OCI-LY1 (cell line): ENCODE measurements around the gene FBRSL1.

Source experiments
- CTCF ChIP-seq: fragments of 200-600 bp; sonication (generic), shearing (Covaris generic); IDR thresholded peaks from 2 replicates; pipeline ENCODE4 v1.5.1; 2017; ENCODE audit warnings: mild to moderate bottlenecking, antibody characterized with exemption, low read length, moderate library complexity, mixed read lengths
- EZH2 ChIP-seq: fragments of 200-600 bp; sonication (generic), shearing (Covaris generic); IDR thresholded peaks from 2 replicates; pipeline ENCODE4 v1.8.0; 2017; ENCODE audit warnings: borderline replicate concordance, mixed run types, mild to moderate bottlenecking, antibody characterized with exemption, low read length, moderate library complexity, mixed read lengths

- TF ChIP-seq EZH2 (no peak), CTCF (no peak)
Observed at GRCh38 chr12:132508491-132508740, 18.5 kb downstream of the FBRSL1 start.
